ENCODE measurements around the gene DCAF7. TPM values are rescaled to one million over a fixed set of nuclear protein-coding genes. Genes with fewer than 3 reads are reported as not detected.

Gene DCAF7
- polyA plus RNA-seq, 1 of the 3 experiments (the other 2 are of a cell fraction) = 63.5 TPM

- no peak for DNase-seq
- no peaks in the 10 kb centered on the region for H3K9me3 ChIP-seq
- no peaks in the 10 kb centered on the region for H3K9me2 ChIP-seq
- no peaks in the 10 kb centered on the region for H3K79me2 ChIP-seq (ENCODE audit: insufficient read depth)
- no peak overlapping the region for H3K4me3 ChIP-seq (ENCODE audit: low read depth in 2 of 2, low read length in 1 of 2)
- ChIA-PET CTCF (interaction anchor here (0.6 to 1.6 kb wide), 5 partner anchors 12 to 78 kb away, joined by 3 to 6 read pairs (median 4); no protein-coding TSS in a partner anchor), POLR2A (no interaction called here)
- no peaks in the 10 kb centered on the region for H4K20me1 ChIP-seq (ENCODE audit: insufficient read depth)
- H3K4me1 ChIP-seq (ENCODE audit: control insufficient read depth in 1 of 2, insufficient read depth in 2 of 2, low read depth in 1 of 2, low read length in 1 of 2) = peaks cover 3 to 4% of the 10 kb centered on the region in 2 experiments; a peak in 1 of 4 replicates
- H3K9ac ChIP-seq = no peak overlapping the region
- TF ChIP-seq RCOR1 (IDR thresholded peaks at IDR 0.05; ENCODE audit: low read length) (no peak), RXRA (IDR thresholded peaks at IDR 0.05; ENCODE audit: borderline replicate concordance, low read depth) (no peak), REST (IDR thresholded peaks at IDR 0.05; ENCODE audit: low read depth, low read length) (no peak), FOSL2 (IDR thresholded peaks at IDR 0.05; ENCODE audit: borderline replicate concordance, low read depth) (no peak), FOXJ3 (CRISPR knock-in tag; IDR thresholded peaks at IDR 0.05) (no peak), FOXM1 (IDR thresholded peaks at IDR 0.05; ENCODE audit: low read depth) (no peak), JUND (IDR thresholded peaks at IDR 0.05) (no peak)
- WGBS (ENCODE audit: low lambda C conversion rate) = 68% methylated on average over 8 of the region's 8 CpGs
- H3K4me2 ChIP-seq = no peak overlapping the region
- H3K27me3 ChIP-seq (ENCODE audit: insufficient read depth) = peaks cover 19% of the 10 kb centered on the region; the same call in 1 of the 2 replicates
- no peaks in the 10 kb centered on the region for H3K36me3 ChIP-seq (replicated peaks in 1 of 2; ENCODE audit: control insufficient read depth in 1 of 2, insufficient read depth in 2 of 2, low read length in 1 of 2)
- H3F3A ChIP-seq (replicated peaks; ENCODE audit: insufficient read depth) = peaks cover 7% of the 10 kb centered on the region
- H3K27ac ChIP-seq (ENCODE audit: low read depth in 2 of 2, low read length in 1 of 2) = no peak overlapping the region
- no peak overlapping the region for H2AFZ ChIP-seq (ENCODE audit: low read depth)
Observed at GRCh38 chr17:63503341-63503705, 47.0 kb upstream of the DCAF7 start.

DNA sequence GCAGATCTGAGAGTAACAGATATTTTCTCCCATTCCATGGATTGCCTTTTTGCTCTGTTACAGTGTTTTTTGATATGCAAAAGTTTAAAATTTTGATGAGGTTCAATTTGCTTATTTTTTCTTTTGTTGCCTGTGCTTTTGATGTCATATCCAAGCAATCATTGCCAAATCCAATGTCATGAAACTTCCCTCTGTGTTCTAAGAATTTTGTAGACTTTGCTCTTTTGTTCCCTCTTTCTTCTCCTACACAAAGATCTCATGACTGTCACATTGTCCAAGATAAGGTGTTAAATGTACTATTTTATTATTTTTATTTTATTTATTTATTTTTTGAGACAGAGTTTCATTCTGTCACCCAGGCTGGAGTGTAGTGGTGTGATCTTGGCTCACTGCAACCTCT, 46.0 kb upstream of the DCAF7 start:
- peaks cover 7% of the 10 kb centered on the region for H3F3A ChIP-seq (replicated peaks; ENCODE audit: insufficient read depth)
- H3K79me2 ChIP-seq (ENCODE audit: insufficient read depth) = no peaks in the 10 kb centered on the region
- H2AFZ ChIP-seq (ENCODE audit: low read depth) = no peak overlapping the region
- H3K27me3 ChIP-seq (ENCODE audit: insufficient read depth) = peaks cover 24% of the 10 kb centered on the region; the same call in 1 of the 2 replicates
- H3K4me2 ChIP-seq = no peak overlapping the region
- no peaks in the 10 kb centered on the region for H3K9me2 ChIP-seq
- H4K20me1 ChIP-seq (ENCODE audit: insufficient read depth) = no peaks in the 10 kb centered on the region
- CTCF ChIA-PET = interaction anchor here (1.1 to 1.4 kb wide), 1 partner anchor 79 kb away, joined by 6 read pairs; no protein-coding TSS in a partner anchor
- H3K9ac ChIP-seq = no peak overlapping the region
- POLR2A ChIA-PET = no interaction called here
- no peaks in the 10 kb centered on the region for H3K9me3 ChIP-seq
- H3K4me3 ChIP-seq (ENCODE audit: low read depth in 2 of 2, low read length in 1 of 2) = no peak overlapping the region
- no peaks in the 10 kb centered on the region for H3K4me1 ChIP-seq (ENCODE audit: control insufficient read depth in 1 of 2, insufficient read depth in 2 of 2, low read depth in 1 of 2, low read length in 1 of 2)
- H3K27ac ChIP-seq (ENCODE audit: low read depth in 2 of 2, low read length in 1 of 2) = no peak overlapping the region
- no peaks in the 10 kb centered on the region for H3K36me3 ChIP-seq (replicated peaks in 1 of 2; ENCODE audit: control insufficient read depth in 1 of 2, insufficient read depth in 2 of 2, low read length in 1 of 2)
- DNase-seq = no peak
- TF ChIP-seq, protein P1, sequence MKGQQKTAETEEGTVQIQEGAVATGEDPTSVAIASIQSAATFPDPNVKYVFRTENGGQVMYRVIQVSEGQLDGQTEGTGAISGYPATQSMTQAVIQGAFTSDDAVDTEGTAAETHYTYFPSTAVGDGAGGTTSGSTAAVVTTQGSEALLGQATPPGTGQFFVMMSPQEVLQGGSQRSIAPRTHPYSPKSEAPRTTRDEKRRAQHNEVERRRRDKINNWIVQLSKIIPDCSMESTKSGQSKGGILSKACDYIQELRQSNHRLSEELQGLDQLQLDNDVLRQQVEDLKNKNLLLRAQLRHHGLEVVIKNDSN (IDR thresholded peaks at IDR 0.05; ENCODE audit: borderline replicate concordance, low read depth) = no peak
- TF ChIP-seq, protein P2, sequence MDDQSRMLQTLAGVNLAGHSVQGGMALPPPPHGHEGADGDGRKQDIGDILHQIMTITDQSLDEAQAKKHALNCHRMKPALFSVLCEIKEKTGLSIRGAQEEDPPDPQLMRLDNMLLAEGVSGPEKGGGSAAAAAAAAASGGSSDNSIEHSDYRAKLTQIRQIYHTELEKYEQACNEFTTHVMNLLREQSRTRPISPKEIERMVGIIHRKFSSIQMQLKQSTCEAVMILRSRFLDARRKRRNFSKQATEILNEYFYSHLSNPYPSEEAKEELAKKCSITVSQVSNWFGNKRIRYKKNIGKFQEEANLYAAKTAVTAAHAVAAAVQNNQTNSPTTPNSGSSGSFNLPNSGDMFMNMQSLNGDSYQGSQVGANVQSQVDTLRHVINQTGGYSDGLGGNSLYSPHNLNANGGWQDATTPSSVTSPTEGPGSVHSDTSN (IDR thresholded peaks at IDR 0.05) = no peak
- TF ChIP-seq RAD21 (IDR thresholded peaks at IDR 0.05; ENCODE audit: low read length) (no peak), TAF1 (IDR thresholded peaks at IDR 0.05; ENCODE audit: borderline replicate concordance, low read depth, low read length) (no peak), IRF3 (IDR thresholded peaks at IDR 0.05; ENCODE audit: low read depth, low read length) (no peak), REST (IDR thresholded peaks at IDR 0.05; ENCODE audit: low read depth, low read length) (no peak), YY1 (IDR thresholded peaks at IDR 0.05; ENCODE audit: low read depth) (no peak), RFX5 (IDR thresholded peaks at IDR 0.05; ENCODE audit: low read length) (no peak), MXI1 (IDR thresholded peaks at IDR 0.05; ENCODE audit: low read depth, low read length) (no peak), MEF2A (IDR thresholded peaks at IDR 0.05; ENCODE audit: borderline replicate concordance, low read depth) (no peak), FOXM1 (IDR thresholded peaks at IDR 0.05; ENCODE audit: low read depth) (no peak), NRF1 (IDR thresholded peaks at IDR 0.05; ENCODE audit: low read depth, low read length) (no peak), TEAD4 (IDR thresholded peaks at IDR 0.05; ENCODE audit: borderline replicate concordance, insufficient read depth) (no peak), TCF12 (IDR thresholded peaks at IDR 0.05) (no peak)

Data from SK-N-SH (cell line).